Lower leg skin (tissue), 4 donors: ENCODE measurements around the gene TNFSF8. TPM values are rescaled to one million over a fixed set of nuclear protein-coding genes. Genes with fewer than 3 reads are reported as not detected.

Source experiments
- DNase-seq, 2 donors: peaks; one replicate each; pipeline ENCODE4 v3.0.0-alpha.2; 2019; ENCODE audit warnings: low spot score in 2 of 2
- H3K4me3 ChIP-seq: fragments of 200-600 bp; sonication (generic); 2 replicates; pipeline ENCODE4 v1.5.1; 2017; ENCODE audit warnings: mild to moderate bottlenecking, low read depth; ENCODE audit not compliant: poor library complexity, severe bottlenecking
- POLR2A ChIP-seq, 2 donors: fragments of 450-650 bp; IDR thresholded peaks; one replicate each; pipeline ENCODE4 v1.6.1; 2016 to 2017; ENCODE audit warnings: antibody characterized with exemption in 2 of 2, mild to moderate bottlenecking in 1 of 2, moderate library complexity in 1 of 2
- WGBS, 2 donors: methylation state at CpG; one replicate each; pipeline ENCODE4 v1.1.5; 2018; 5-methylcytosine and 5-hydroxymethylcytosine counted together
- intact Hi-C: fragments of 100-400 bp; cut with DNase I; formaldehyde crosslinking; loops from one replicate; pipeline ENCODE4 v1.15.0; 2023; ENCODE audit warnings: low total_unique reads
- total RNA-seq, 4 donors: library from RNA; depleted of rRNA; stranded (reverse); fragments of >200 nt; gene quantifications; one replicate each; pipeline ENCODE4 v1.1.0, GENCODE V29; 2016
- TF ChIP-seq, protein P1 (sequence below), 3 donors: fragments of 450-650 bp; IDR thresholded peaks; one replicate each; pipeline ENCODE4 v1.5.1; 2016; ENCODE audit warnings: antibody characterized with exemption in 3 of 3, mild to moderate bottlenecking in 3 of 3, moderate library complexity in 2 of 3

Gene TNFSF8
- total RNA-seq, 4 donors from 2014 or later = 0.27 to 2.5 (median 0.93) TPM

DNA sequence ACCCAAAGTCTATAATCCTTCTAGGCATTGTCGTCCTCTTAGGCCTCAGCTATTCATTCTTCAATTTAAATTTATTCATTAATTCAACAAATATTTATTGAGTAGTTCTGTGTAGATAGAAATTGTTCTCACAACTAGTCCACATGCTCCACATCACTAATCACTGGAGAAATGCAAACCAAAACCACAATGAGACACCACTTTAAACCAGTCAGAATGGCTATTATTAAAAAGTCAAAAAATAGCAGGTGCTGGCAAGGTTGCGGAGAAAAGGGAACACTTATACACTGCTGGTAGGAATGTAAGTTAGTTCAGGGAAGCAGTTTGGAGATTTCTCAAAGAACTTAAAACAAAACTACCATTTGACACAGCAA, 73.5 kb downstream of the TNFSF8 start:
- no peak for TF ChIP-seq POLR2A (IDR thresholded peaks at IDR 0.05)
- DNase-seq = no peak
- 79 to 84% methylated on average over 2 of the region's 2 CpGs for WGBS, 2 donors
- intact Hi-C loops = no loop called here
- H3K4me3 ChIP-seq = no peak overlapping the region

DNA sequence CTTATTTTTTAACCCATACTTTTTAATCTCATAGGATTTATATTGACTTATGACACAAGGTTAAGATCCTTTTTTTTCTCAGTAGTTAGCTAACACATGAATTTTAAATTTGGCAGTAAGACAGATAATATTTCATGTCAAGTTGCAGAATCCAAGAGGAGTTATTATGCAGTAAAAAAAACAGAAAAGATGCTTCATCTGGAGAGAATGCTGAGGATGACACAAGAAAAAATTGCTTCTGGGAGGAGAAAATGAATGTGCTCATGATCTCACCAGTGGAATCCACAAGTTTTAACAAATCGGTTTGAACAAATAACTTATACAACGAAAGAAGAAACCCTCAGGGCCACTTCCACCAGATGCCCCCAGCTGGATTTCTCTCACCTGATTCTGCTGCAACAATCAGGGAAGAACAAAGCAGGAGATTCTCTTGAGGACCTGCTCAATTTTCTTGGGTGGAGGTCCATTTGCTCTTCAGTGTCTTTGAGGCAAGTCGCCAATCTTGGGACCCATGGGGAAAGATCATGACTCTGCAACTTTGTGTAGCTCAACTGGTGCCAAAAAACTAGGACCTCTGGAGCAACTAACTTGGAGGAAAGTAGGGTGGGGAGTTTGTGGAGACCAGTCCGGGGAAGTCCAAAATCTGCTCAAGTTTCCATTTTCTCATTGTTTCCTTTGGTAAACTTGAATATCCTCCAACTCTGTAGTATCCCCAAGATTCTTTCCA, 74.0 kb downstream of the TNFSF8 start:
- no peak overlapping the region for H3K4me3 ChIP-seq
- TF ChIP-seq POLR2A (IDR thresholded peaks at IDR 0.05) = no peak
- TF ChIP-seq, protein P1, sequence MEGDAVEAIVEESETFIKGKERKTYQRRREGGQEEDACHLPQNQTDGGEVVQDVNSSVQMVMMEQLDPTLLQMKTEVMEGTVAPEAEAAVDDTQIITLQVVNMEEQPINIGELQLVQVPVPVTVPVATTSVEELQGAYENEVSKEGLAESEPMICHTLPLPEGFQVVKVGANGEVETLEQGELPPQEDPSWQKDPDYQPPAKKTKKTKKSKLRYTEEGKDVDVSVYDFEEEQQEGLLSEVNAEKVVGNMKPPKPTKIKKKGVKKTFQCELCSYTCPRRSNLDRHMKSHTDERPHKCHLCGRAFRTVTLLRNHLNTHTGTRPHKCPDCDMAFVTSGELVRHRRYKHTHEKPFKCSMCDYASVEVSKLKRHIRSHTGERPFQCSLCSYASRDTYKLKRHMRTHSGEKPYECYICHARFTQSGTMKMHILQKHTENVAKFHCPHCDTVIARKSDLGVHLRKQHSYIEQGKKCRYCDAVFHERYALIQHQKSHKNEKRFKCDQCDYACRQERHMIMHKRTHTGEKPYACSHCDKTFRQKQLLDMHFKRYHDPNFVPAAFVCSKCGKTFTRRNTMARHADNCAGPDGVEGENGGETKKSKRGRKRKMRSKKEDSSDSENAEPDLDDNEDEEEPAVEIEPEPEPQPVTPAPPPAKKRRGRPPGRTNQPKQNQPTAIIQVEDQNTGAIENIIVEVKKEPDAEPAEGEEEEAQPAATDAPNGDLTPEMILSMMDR (IDR thresholded peaks at IDR 0.05) = no peak
- DNase-seq = no peak
- intact Hi-C loops = no loop called here
- 39 to 45% methylated on average over 4 of the region's 4 CpGs for WGBS, 2 donors

DNA sequence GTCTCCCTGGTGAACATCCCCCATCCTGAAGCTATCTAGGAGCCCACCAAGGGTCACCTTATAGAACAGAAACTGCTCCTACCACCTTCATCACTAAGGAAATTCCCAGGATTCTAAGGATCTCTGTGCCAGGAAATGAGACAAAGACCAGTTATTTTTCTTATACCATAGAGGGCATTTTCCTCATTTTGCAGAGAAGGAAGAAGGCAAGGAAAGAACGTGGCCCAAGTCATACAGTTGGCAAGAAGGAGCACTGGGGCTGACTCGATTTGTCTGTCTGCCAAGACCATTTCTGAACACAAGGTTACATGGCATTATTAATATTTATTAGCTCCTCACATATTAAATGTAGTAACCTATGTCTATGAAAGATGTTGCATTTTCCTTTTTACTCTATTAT, 74.9 kb downstream of the TNFSF8 start:
- DNase-seq = no peak
- no peak overlapping the region for H3K4me3 ChIP-seq
- 18 to 23% methylated on average over 2 of the region's 2 CpGs for WGBS, 2 donors
- TF ChIP-seq, protein P1 (IDR thresholded peaks at IDR 0.05) = no peak
- TF ChIP-seq POLR2A (IDR thresholded peaks at IDR 0.05) = no peak
- intact Hi-C loops = no loop called here

DNA sequence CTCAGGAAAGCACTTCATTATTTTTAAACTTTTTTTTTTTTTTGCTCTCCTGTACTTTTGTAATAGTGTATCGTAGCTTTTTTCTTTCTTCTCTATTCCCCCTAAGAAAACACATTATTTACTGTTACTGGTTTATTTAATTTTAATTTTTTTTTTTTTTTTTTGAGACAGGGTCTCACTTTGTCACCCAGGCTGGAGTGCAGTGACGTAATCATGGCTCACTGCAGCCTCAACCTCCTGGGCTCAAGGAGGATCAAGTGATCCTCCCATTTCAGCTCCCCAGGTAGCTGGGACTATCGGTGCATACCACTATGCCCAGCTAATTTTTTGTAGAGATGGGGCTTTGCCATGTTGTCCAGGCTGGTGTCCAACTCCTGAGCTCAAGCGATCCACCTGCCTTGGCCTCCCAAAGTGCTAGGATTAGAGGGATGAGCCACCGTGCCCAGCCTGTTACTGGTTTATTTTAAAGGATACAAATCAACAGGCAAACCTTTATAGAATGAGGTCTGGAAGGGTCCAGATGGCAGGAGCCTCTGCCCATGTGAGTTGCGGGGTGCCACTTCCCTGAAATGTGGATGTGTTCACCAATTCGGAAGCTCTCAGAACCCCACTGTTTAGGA, 75.5 kb downstream of the TNFSF8 start:
- TF ChIP-seq POLR2A (IDR thresholded peaks at IDR 0.05) = no peak
- TF ChIP-seq, protein P1 (IDR thresholded peaks at IDR 0.05) = no peak
- 90 to 91% methylated on average over 7 of the region's 7 CpGs for WGBS, 2 donors
- intact Hi-C loops = no loop called here
- H3K4me3 ChIP-seq = no peak overlapping the region
- no peak for DNase-seq

DNA sequence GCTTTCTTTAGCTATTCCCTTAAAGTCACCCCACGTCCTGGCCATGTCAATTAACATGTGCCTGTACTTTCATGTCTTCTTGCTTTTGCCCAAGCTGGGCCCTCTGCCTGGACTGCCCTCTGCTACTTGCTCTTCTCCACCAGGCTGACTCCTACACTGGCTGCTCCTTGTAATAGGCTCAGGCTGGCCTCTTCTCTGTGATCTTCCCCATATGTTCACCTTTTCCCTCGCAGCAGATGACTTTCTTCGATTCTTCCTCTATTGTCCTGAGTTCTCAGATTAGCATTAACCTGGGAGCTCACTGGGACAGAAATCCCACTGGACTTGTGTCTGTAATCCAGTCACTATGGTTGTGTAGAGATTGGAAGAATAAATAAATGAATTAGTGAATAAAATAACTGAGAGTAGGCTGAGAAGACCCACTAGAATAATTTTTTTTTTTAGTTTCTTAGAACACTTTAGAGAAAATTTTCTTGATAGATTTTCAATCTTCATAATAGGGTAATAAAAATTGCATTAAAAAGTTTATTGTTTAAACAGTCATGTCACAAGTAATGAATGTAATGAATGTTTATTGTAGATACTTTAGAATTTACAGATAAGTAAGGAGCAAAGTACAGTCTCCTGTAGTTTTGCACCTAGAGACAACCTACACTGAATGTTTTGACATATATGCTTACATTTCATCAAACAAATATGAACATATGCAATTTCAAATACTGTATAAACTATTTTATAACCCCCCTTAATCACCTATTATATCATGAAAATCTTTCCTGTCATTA, 77.1 kb downstream of the TNFSF8 start:
- H3K4me3 ChIP-seq = no peak overlapping the region
- TF ChIP-seq, protein P1 (IDR thresholded peaks at IDR 0.05) = no peak
- WGBS, 2 donors = 84 to 87% methylated on average over 3 of the region's 3 CpGs
- no peak for DNase-seq
- intact Hi-C loops = no loop called here

DNA sequence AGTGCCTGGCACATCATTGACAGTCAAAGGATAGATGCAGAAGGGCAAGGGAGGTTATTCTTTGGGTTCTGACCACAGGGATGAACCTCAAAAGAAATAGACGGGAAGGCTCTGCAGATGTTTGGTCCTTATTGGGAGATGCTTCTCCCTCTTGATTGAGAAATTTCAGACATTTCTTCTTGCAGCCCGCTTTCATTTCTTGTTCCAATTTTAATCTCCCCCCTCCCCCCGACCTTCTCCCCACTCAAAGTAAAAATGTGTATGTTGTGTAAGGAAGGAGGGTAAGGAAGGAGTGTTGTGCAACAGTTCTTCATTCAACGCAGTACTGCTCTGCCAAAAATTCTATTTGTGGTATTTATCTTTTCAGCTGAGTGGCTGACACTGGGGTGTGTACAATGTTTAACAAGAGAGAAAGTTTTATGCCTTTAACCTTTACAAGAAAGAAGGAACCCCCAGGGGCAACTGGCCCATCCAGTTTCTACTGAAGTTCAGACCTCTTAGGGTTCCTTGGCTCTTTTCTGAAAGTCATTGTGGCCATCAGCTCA, 78.3 kb downstream of the TNFSF8 start:
- no peak overlapping the region for H3K4me3 ChIP-seq
- no peak for TF ChIP-seq POLR2A (IDR thresholded peaks at IDR 0.05)
- TF ChIP-seq, protein P1 (IDR thresholded peaks at IDR 0.05) = no peak
- 50 to 52% methylated on average over 4 of the region's 4 CpGs for WGBS, 2 donors
- peak in 1 of 2 donors; percentile 26 for DNase-seq
- intact Hi-C loops = no loop called here
